ES-I3 (cell line): ENCODE results near the gene ATP12A.

ENCODE experiments used
- H3K36me3 ChIP-seq: 2 replicates; pipeline ENCODE4 v1.6.1; 2013; ENCODE audit warnings: mild to moderate bottlenecking, low read length, control low read depth, moderate library complexity; ENCODE audit not compliant: insufficient read depth
- H3K4me1 ChIP-seq: 2 replicates; pipeline ENCODE4 v1.6.1; 2013; ENCODE audit warnings: mild to moderate bottlenecking, control low read depth, low read length; ENCODE audit not compliant: insufficient read depth
- H3K9ac ChIP-seq: 2 replicates; pipeline ENCODE4 v1.6.1; 2013; ENCODE audit warnings: low read depth, mild to moderate bottlenecking, low read length, moderate library complexity
- H3K9me3 ChIP-seq: 2 replicates; pipeline ENCODE4 v1.6.1; 2013; ENCODE audit warnings: mild to moderate bottlenecking, low read length, moderate library complexity; ENCODE audit not compliant: control insufficient read depth, insufficient read depth

The ATP12A gene

GRCh38 chr13:24680258-24680920 is at the start of gene ATP12A:
ATP12A (plus strand) TSS chr13:24680408; CDS start chr13:24680744, 336 bp downstream.
- H3K9ac ChIP-seq = peak within 1 kb of the TSS; percentile 59; the same call in 1 of the 2 replicates
- H3K4me1 ChIP-seq = peaks cover 27% of the 10 kb centered on the region
- H3K9me3 ChIP-seq = no peaks in the 10 kb centered on the region
- no peaks in the 10 kb centered on the region for H3K36me3 ChIP-seq

- Histone ChIP-seq H3K36me3 (no peaks in the 10 kb centered on the region), H3K9ac (no peak overlapping the region), H3K9me3 (no peaks in the 10 kb centered on the region), H3K4me1 (peaks cover 12% of the 10 kb centered on the region)
Measured at GRCh38 chr13:24630851-24631620, 49.2 kb upstream of the ATP12A start.

- no peak overlapping the region for H3K9ac ChIP-seq
- H3K36me3 ChIP-seq = no peaks in the 10 kb centered on the region
Measured at GRCh38 chr13:24631922-24632321, 48.3 kb upstream of the ATP12A start.

GRCh38 chr13:24632382-24633121 is 47.7 kb upstream of the ATP12A start:
- Histone ChIP-seq H3K36me3 (no peaks in the 10 kb centered on the region), H3K9ac (no peak overlapping the region), H3K4me1 (peaks cover 12% of the 10 kb centered on the region), H3K9me3 (no peaks in the 10 kb centered on the region)

More at GRCh38 chr13:24631922-24632321, 48.3 kb upstream of the ATP12A start:
- H3K9me3 ChIP-seq = no peaks in the 10 kb centered on the region
- peaks cover 12% of the 10 kb centered on the region for H3K4me1 ChIP-seq

GRCh38 chr13:24636776-24637175 is 43.4 kb upstream of the ATP12A start:
- Histone ChIP-seq H3K36me3 (no peaks in the 10 kb centered on the region), H3K9ac (no peak overlapping the region), H3K4me1 (no peaks in the 10 kb centered on the region), H3K9me3 (no peaks in the 10 kb centered on the region)

- no peaks in the 10 kb centered on the region for H3K4me1 ChIP-seq
- H3K9ac ChIP-seq = no peak overlapping the region
- no peaks in the 10 kb centered on the region for H3K9me3 ChIP-seq
- peaks cover 2% of the 10 kb centered on the region; the same call in 1 of the 2 replicates for H3K36me3 ChIP-seq
Measured at GRCh38 chr13:24638096-24638495, 42.1 kb upstream of the ATP12A start.

GRCh38 chr13:24640752-24641151 is 39.5 kb upstream of the ATP12A start:
- Histone ChIP-seq H3K9ac (no peak overlapping the region), H3K9me3 (no peaks in the 10 kb centered on the region), H3K4me1 (no peaks in the 10 kb centered on the region), H3K36me3 (peaks cover 2% of the 10 kb centered on the region; the same call in 1 of the 2 replicates)

GRCh38 chr13:24642219-24642618 is 38.0 kb upstream of the ATP12A start:
- H3K9ac ChIP-seq = no peak overlapping the region
- peaks cover 2% of the 10 kb centered on the region; the same call in 1 of the 2 replicates for H3K36me3 ChIP-seq
- no peaks in the 10 kb centered on the region for H3K9me3 ChIP-seq
- no peaks in the 10 kb centered on the region for H3K4me1 ChIP-seq

GRCh38 chr13:24644036-24644435 is 36.2 kb upstream of the ATP12A start:
- Histone ChIP-seq H3K4me1 (no peaks in the 10 kb centered on the region; the same call in 1 of the 2 replicates), H3K36me3 (peaks cover 2% of the 10 kb centered on the region; the same call in 1 of the 2 replicates), H3K9ac (no peak overlapping the region), H3K9me3 (no peaks in the 10 kb centered on the region)

- Histone ChIP-seq H3K36me3 (no peaks in the 10 kb centered on the region), H3K9me3 (no peaks in the 10 kb centered on the region), H3K4me1 (peaks cover 12% of the 10 kb centered on the region; the same call in 1 of the 2 replicates), H3K9ac (no peak overlapping the region)
Measured at GRCh38 chr13:24648271-24648670, 31.9 kb upstream of the ATP12A start.

- Histone ChIP-seq H3K9ac (no peak overlapping the region), H3K9me3 (no peaks in the 10 kb centered on the region), H3K4me1 (peaks cover 12% of the 10 kb centered on the region; the same call in 1 of the 2 replicates), H3K36me3 (no peaks in the 10 kb centered on the region)
Measured at GRCh38 chr13:24648983-24649687, 31.1 kb upstream of the ATP12A start.

- peaks cover 12% of the 10 kb centered on the region; the same call in 1 of the 2 replicates for H3K4me1 ChIP-seq
- H3K36me3 ChIP-seq = no peaks in the 10 kb centered on the region
- no peak overlapping the region for H3K9ac ChIP-seq
- H3K9me3 ChIP-seq = no peaks in the 10 kb centered on the region
Measured at GRCh38 chr13:24649688-24650043, 30.5 kb upstream of the ATP12A start.

- Histone ChIP-seq H3K36me3 (no peaks in the 10 kb centered on the region), H3K9ac (no peak overlapping the region), H3K4me1 (peaks cover 12% of the 10 kb centered on the region; the same call in 1 of the 2 replicates), H3K9me3 (no peaks in the 10 kb centered on the region)
Measured at GRCh38 chr13:24650161-24650560, 30.0 kb upstream of the ATP12A start.
